Uterus (tissue), 2 donors: ENCODE data around the gene CAMTA1.

Experiments used
- POLR2A ChIP-seq, 2 donors: fragments of 450-650 bp; IDR thresholded peaks; one replicate each; pipeline ENCODE4 v1.6.1; 2016; ENCODE audit warnings: antibody characterized with exemption in 2 of 2, mild to moderate bottlenecking in 1 of 2, moderate library complexity in 1 of 2
- TF ChIP-seq, protein P1 (sequence below), 4 experiments: fragments of 200-600 bp in 2 of 4; fragments of 450-650 bp in 2 of 4; sonication (generic) in 2 of 4; IDR thresholded peaks; one replicate each; pipeline ENCODE4 v1.5.1; 2016 to 2019; ENCODE audit warnings: antibody characterized with exemption in 4 of 4, mild to moderate bottlenecking in 2 of 4, moderate library complexity in 1 of 4

GRCh38 chr1:7589080-7589735 lies 804.0 kb downstream of the CAMTA1 start:
- TF ChIP-seq, protein P1, sequence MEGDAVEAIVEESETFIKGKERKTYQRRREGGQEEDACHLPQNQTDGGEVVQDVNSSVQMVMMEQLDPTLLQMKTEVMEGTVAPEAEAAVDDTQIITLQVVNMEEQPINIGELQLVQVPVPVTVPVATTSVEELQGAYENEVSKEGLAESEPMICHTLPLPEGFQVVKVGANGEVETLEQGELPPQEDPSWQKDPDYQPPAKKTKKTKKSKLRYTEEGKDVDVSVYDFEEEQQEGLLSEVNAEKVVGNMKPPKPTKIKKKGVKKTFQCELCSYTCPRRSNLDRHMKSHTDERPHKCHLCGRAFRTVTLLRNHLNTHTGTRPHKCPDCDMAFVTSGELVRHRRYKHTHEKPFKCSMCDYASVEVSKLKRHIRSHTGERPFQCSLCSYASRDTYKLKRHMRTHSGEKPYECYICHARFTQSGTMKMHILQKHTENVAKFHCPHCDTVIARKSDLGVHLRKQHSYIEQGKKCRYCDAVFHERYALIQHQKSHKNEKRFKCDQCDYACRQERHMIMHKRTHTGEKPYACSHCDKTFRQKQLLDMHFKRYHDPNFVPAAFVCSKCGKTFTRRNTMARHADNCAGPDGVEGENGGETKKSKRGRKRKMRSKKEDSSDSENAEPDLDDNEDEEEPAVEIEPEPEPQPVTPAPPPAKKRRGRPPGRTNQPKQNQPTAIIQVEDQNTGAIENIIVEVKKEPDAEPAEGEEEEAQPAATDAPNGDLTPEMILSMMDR (IDR thresholded peaks at IDR 0.05): no peak
- TF ChIP-seq POLR2A (IDR thresholded peaks at IDR 0.05): no peak
